NT2/D1 (cell line): Measurements from ENCODE around the gene MALT1.

Source experiments
- DNase-seq: peaks from one replicate; pipeline ENCODE4 v3.0.0-alpha.2; 2011; ENCODE audit warnings: low read depth, low spot score
- H3K27me3 ChIP-seq: 2 replicates; pipeline ENCODE4 v1.6.0; 2011; ENCODE audit warnings: mild to moderate bottlenecking; ENCODE audit not compliant: insufficient read length, insufficient read depth
- H3K36me3 ChIP-seq: 2 replicates; pipeline ENCODE4 v1.6.1; 2011; ENCODE audit warnings: mild to moderate bottlenecking, low read length, mixed read lengths; ENCODE audit not compliant: insufficient read depth, insufficient read length
- H3K4me1 ChIP-seq: 2 replicates; pipeline ENCODE4 v1.5.1; 2011; ENCODE audit not compliant: insufficient read depth, insufficient read length
- H3K4me3 ChIP-seq: 2 replicates; pipeline ENCODE4 v1.5.1; 2011; ENCODE audit warnings: low read depth; ENCODE audit not compliant: insufficient read length
- H3K9ac ChIP-seq: 2 replicates; pipeline ENCODE4 v1.6.0; 2011; ENCODE audit warnings: low read depth; ENCODE audit not compliant: insufficient read length
- H3K9me3 ChIP-seq: 2 replicates; pipeline ENCODE4 v1.5.1; 2011; ENCODE audit warnings: mild to moderate bottlenecking, low read length; ENCODE audit not compliant: insufficient read depth
- SUZ12 ChIP-seq: IDR thresholded peaks from 2 replicates; pipeline ENCODE4 v1.6.1; 2011; ENCODE audit not compliant: insufficient read length, insufficient read depth; ENCODE audit errors: extremely low read depth
- YY1 ChIP-seq: IDR thresholded peaks from 2 replicates; pipeline ENCODE4 v1.6.1; 2011; ENCODE audit not compliant: insufficient read length, insufficient read depth
- ZNF274 ChIP-seq: IDR thresholded peaks from 2 replicates; pipeline ENCODE4 v1.6.1; 2011; ENCODE audit warnings: mild to moderate bottlenecking, low read depth, low read length

The MALT1 gene

DNA sequence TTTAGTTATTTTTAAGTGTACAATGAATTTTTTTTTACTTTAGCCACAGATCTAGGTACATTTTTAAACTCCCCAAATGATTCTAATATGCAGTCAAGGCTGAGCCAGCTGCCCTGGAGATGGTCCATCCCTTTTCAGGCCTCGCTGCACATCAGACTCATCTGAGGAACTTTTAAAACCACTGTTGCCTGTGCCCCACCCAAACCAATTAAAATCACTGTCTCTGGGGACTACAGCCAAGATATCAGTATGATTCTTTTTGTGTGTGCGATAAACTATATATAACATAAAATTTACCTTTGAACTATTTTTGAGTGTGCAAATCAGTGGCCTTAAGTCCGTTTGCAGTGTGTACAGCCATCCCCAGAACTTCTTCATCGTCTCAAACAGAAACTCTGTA is 9.1 kb upstream of the MALT1 start:
- Histone ChIP-seq H3K9me3 (no peaks in the 10 kb centered on the region), H3K36me3 (no peaks in the 10 kb centered on the region), H3K4me1 (peaks cover 2% of the 10 kb centered on the region), H3K9ac (no peak overlapping the region), H3K27me3 (no peaks in the 10 kb centered on the region), H3K4me3 (no peak overlapping the region)
- DNase-seq: no peak
- TF ChIP-seq ZNF274: no peak
- no peak for TF ChIP-seq SUZ12
- TF ChIP-seq YY1: no peak

DNA sequence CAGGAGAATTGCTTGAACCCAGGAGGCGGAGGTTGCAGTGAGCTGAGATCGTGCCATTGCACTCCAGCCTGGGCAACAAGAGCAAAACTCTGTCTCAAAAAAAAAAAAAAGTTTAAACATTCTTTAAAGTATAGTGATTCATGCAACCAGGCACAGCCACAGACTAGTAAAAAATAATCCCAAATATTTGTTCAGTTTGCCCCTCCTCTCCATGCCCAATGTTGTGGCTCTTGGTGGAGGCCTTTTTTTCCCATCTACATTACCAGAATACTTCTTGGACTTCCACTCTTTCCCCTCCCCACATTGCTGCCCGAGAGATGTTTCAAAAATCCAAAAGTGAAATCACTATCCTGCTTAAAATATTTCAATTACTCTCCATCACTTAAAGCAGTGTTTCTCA is 5.1 kb upstream of the MALT1 start:
- no peak overlapping the region for H3K4me3 ChIP-seq
- H3K27me3 ChIP-seq: no peaks in the 10 kb centered on the region
- no peak for DNase-seq
- no peak overlapping the region for H3K9ac ChIP-seq
- no peaks in the 10 kb centered on the region for H3K9me3 ChIP-seq
- no peaks in the 10 kb centered on the region for H3K4me1 ChIP-seq
- no peaks in the 10 kb centered on the region for H3K36me3 ChIP-seq
- TF ChIP-seq ZNF274: no peak
- no peak for TF ChIP-seq SUZ12
- TF ChIP-seq YY1: no peak

DNA sequence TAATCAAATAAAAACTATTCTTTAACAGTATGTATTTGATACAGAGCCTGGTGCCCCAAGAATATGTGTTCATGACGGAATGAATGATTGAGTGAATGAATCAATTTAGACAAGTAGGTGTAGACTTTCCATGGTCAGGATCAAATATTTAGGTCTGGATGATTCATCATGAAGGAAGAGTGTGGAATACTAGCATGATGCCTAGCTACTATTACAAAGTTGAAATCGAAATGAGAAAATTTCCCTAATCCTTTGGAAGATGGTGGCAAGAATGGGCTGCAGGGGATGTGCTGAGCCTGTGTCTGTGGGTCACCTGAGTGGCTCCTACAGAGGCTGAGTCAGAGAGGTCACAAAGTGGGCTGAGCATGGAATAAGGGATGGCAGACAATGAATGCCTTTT is 3.1 kb upstream of the MALT1 start:
- Histone ChIP-seq H3K4me1 (no peaks in the 10 kb centered on the region), H3K27me3 (no peaks in the 10 kb centered on the region), H3K4me3 (no peak overlapping the region), H3K36me3 (peaks cover 3% of the 10 kb centered on the region), H3K9me3 (no peaks in the 10 kb centered on the region), H3K9ac (no peak overlapping the region)
- DNase-seq: no peak
- no peak for TF ChIP-seq ZNF274
- no peak for TF ChIP-seq YY1
- no peak for TF ChIP-seq SUZ12

DNA sequence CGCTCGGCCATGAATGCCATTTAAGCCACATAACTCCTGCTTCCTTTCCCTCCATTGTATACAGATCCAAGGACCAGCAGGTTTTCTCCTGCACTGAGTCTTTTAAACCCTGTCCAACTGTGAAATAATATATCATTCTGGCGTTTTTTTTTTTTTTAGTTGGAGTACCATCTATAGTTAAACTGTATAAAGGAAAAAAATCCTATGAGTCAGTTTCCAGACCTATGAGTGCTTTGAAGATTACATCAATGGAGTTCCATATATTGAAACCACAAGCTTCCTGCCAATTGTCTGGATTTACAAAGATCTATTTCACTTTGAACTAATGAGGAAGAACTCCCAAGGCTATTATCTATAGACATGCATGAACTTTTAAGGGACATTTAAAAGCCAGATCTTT is 2.4 kb upstream of the MALT1 start:
- H3K9ac ChIP-seq: no peak overlapping the region
- TF ChIP-seq SUZ12: no peak
- no peak for TF ChIP-seq YY1
- no peak for TF ChIP-seq ZNF274
- peaks cover 7% of the 10 kb centered on the region for H3K36me3 ChIP-seq
- no peak overlapping the region for H3K4me3 ChIP-seq
- no peaks in the 10 kb centered on the region for H3K4me1 ChIP-seq
- DNase-seq: no peak
- no peaks in the 10 kb centered on the region for H3K9me3 ChIP-seq
- no peaks in the 10 kb centered on the region for H3K27me3 ChIP-seq

DNA sequence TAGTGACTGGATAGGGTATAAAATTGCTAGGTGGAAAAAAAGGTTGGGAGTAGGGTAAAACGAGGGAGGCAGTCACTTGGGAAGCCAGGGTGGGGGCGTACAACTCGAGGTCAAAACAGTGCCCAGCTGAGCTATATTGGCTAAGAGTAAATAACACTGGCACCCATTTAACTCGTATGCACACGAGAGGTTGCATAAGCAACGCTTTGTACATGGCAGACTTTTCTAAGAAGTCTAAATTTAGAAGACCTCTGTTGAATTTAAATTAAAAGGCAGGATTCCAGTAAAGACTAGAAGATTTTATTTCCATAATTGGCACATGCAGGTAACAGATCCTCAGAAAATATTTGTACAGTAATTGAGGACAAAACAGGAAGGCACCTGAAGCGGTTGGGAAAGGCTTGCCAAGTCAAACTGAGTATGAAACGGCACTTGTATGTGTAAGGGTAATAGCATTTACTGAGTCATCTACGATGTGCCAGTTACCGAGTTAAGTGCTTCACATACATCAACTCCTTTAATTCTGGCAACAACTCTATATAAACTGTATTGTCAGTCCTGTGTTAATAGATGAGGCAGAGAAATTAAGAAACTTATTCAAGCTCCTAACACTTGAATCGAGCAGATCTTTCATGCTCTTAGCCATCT is 1.4 kb upstream of the MALT1 start:
- Histone ChIP-seq H3K36me3 (peaks cover 15% of the 10 kb centered on the region), H3K4me3 (no peak overlapping the region), H3K27me3 (no peaks in the 10 kb centered on the region), H3K9me3 (no peaks in the 10 kb centered on the region), H3K4me1 (no peaks in the 10 kb centered on the region), H3K9ac (no peak overlapping the region)
- no peak for DNase-seq
- TF ChIP-seq YY1 (no peak), SUZ12 (no peak), ZNF274 (no peak)

DNA sequence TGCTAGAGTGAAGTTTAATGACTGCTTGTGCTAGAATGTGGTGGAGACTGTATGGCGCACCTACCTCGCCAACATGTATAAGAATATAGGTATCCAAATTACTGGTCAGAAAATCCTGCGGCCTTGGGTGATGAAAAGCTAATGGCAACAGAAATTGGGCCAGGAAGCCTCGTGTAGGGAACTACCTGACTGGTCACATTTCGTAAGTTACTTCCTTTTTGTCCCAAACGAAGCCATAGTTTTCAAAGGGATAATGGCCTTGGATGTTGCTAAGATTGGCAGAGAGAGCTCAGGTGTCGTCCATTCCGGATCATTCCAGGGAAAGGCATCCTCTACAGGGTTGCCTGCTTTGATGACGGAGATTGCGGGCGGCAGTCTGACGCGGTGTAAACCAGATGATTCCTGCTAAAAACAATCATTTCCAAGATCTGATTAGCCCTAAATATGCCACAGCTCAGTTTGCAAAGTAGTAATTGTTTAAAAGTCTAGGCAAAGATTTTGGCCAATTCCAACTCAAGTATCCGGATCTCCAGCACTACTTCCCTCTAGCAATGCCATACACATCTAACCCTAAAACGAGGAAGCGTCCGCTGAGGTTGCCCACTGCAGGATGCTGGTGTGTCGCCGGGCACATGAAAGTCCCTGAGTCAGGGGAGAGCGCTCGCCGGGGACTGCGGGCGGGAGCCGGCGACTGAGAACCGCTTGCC is 708 bp upstream of the MALT1 start:
- Histone ChIP-seq H3K9ac (peak overlapping the region; percentile 70), H3K4me1 (no peaks in the 10 kb centered on the region), H3K9me3 (no peaks in the 10 kb centered on the region), H3K27me3 (no peaks in the 10 kb centered on the region), H3K4me3 (peak overlapping the region; percentile 60), H3K36me3 (peaks cover 15% of the 10 kb centered on the region)
- no peak for TF ChIP-seq ZNF274
- DNase-seq: no peak

DNA sequence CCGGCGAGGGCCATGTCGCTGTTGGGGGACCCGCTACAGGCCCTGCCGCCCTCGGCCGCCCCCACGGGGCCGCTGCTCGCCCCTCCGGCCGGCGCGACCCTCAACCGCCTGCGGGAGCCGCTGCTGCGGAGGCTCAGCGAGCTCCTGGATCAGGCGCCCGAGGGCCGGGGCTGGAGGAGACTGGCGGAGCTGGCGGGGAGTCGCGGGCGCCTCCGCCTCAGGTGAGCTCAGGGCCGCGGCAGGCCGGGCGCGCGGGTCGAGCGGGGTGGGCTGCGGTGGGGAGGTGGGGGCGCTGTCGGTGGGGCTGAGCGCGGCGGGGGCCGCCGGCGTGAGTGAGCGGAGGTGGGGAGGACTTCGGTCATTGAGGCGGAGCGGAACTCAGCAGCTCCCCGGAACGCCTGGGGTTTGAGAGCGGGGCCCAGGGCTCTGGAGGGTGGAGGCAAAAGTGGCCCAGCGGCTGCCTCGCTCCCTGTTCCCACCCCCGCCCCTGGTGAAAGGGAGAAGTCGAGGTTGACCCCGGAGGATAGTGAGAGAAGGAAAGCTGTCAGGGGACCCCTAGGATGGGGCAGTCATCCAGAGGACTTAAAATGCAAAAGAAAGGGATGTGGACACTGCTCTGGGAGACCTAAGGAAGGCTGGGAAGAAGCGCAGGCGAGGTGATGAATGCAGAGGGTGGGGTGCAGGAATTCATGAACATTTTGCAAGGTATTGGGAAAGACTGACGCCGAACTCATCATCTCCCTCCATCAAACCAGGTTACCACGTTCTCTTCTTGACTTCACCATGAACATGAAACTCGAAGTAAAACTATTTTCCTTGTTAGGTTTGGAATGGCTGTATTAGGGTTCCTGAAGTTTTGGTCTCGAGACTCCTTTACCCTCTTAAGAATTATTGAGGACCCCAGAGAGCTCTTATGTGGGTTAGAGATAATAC is 633 bp downstream of the MALT1 start:
- Histone ChIP-seq H3K36me3 (peaks cover 22% of the 10 kb centered on the region), H3K9me3 (no peaks in the 10 kb centered on the region), H3K9ac (peak overlapping the region; percentile 81), H3K27me3 (no peaks in the 10 kb centered on the region), H3K4me3 (peak overlapping the region; percentile 75), H3K4me1 (no peaks in the 10 kb centered on the region)
- peak; percentile 8 for DNase-seq
- TF ChIP-seq ZNF274: no peak
- TF ChIP-seq SUZ12: no peak
- TF ChIP-seq YY1: no peak
